Cardiac septum (tissue), 1 donor: Measurements from ENCODE around the gene PTRH1. TPM values are rescaled to one million over a fixed set of nuclear protein-coding genes. Genes with fewer than 3 reads are reported as not detected.

ENCODE experiments used
- DNase-seq: peaks from one replicate; pipeline ENCODE4 v3.0.0-alpha.2; 2020; ENCODE audit warnings: low spot score
- intact Hi-C: fragments of 100-400 bp; cut with DNase I; formaldehyde crosslinking; loops from one replicate; pipeline ENCODE4 v1.14.0; 2022
- total RNA-seq: library from RNA; stranded (reverse); fragmentation: NEBNext Ultra II Directional; extraction: Animal tissue kit (Norgen Biotek cat#: 25700); gene quantifications from one replicate; pipeline ENCODE4 v1.2.1, GENCODE V29; 2021
- donor health status: DM: no; HTN: no; CAD: no.

Gene PTRH1
- total RNA-seq, 1 donor from 2014 or later = 13.4 TPM

- intact Hi-C loops = no loop called here
Observed at GRCh38 chr9:127679506-127679905, 36.0 kb downstream of the PTRH1 start.

GRCh38 chr9:127676638-127677037, 38.8 kb downstream of the PTRH1 start:
- intact Hi-C loops = no loop called here
- no peak for DNase-seq

More at GRCh38 chr9:127679506-127679905, 36.0 kb downstream of the PTRH1 start:
- DNase-seq = no peak

DNA sequence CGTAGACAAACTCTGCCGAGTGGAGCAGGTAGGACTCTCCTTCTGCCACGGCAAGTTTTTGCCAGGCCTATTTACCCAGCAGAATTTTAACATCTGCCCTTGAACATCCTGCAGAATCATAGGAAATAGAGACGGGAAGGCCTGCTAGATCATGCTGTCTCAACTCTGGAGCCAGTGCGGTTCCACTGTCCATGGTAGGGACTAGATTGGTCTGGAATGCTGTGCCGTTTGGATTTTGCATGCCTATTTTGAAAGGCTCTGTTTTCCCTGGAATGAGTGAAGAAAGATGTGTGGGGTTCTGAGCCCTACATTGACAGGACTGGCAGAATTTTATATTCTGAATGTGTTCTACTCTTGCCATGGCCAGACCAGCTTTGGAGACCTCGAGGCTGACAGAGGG, 42.2 kb downstream of the PTRH1 start:
- intact Hi-C loops = no loop called here
- DNase-seq = no peak

- DNase-seq = no peak
- intact Hi-C loops = no loop called here
Observed at GRCh38 chr9:127667906-127668305, 47.6 kb downstream of the PTRH1 start.

DNA sequence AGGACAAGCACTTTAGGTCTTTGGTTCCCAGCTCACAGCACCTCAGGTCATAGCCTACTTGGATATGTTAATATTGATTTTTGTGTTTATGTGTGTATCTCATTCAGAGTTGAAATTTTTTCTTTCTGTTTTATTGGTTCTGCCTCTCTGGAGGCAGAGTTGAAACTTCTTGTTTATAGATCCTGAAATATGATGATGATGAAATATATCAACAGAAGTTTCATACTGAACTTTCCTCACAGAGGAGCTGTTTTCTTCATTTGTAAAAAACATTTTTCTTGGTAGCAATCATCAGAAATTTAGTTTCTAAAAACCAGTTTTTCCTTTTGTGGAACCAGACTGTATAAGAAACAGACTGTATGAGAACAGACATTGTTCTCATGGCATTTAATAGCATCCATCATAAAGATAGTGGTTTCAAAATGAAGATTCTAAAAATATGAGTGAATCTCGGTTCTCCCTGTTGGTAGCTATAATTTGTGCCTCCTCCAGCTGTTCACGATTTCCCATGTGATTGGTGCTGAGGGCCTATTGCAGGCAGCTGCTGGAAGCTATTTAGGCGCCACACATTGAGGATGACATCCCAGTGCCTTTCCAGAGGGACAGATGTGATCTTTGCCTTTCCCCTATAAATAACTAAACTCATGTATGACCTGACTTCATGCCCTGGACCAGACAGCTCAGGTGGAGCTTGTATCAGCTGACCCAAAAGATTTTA, 48.2 kb downstream of the PTRH1 start:
- intact Hi-C loops = no loop called here
- DNase-seq = no peak

GRCh38 chr9:127664678-127665507, 50.6 kb downstream of the PTRH1 start:
- DNase-seq = no peak
- intact Hi-C loops = no loop called here

- intact Hi-C loops = no loop called here
- DNase-seq = no peak
Observed at GRCh38 chr9:127664324-127664677, 51.2 kb downstream of the PTRH1 start.

Other genes starting within 250 kb of the PTRH1 start
- 46.6 TPM for gene STXBP1, start 103.4 kb downstream of the PTRH1 start, total RNA-seq
- not detected for gene CFAP157, start 8.7 kb downstream of the PTRH1 start, total RNA-seq
- gene TTC16, start 416 bp upstream of the PTRH1 start, total RNA-seq = 0.16 TPM
- 4.4 TPM for gene TOR2A, start 19.6 kb upstream of the PTRH1 start, total RNA-seq
- gene SH2D3C, start 63.0 kb upstream of the PTRH1 start, total RNA-seq = 16.0 TPM
- 48.7 TPM for gene CDK9, start 70.4 kb upstream of the PTRH1 start, total RNA-seq
- 36.5 TPM for gene FPGS, start 87.2 kb upstream of the PTRH1 start, total RNA-seq
- 244 TPM for gene ENG, start 139.0 kb upstream of the PTRH1 start, total RNA-seq
- 484 TPM for gene AK1, start 162.0 kb upstream of the PTRH1 start, total RNA-seq
- gene ST6GALNAC6, start 183.9 kb upstream of the PTRH1 start, total RNA-seq = 49.4 TPM
- gene ST6GALNAC4, start 201.4 kb upstream of the PTRH1 start, total RNA-seq = 48.1 TPM
- gene PIP5KL1, start 215.1 kb upstream of the PTRH1 start, total RNA-seq = 0.57 TPM
- 14.9 TPM for gene DPM2, start 222.2 kb upstream of the PTRH1 start, total RNA-seq